Activated naive CD4-positive, alpha-beta T cell treated with anti-CD3 and anti-CD28 coated beads, Interleukin-2, amount 50 U/mL, for 72 hours (primary cell): ENCODE measurements around the gene AMZ2. TPM values are rescaled to one million over a fixed set of nuclear protein-coding genes. Genes with fewer than 3 reads are reported as not detected.
"Not testable (repeated sequence)": the region's sequence is repeated elsewhere in the genome, so short reads cannot be mapped to it uniquely, and the experiment has no call there.

ENCODE experiments used
- ATAC-seq, 2 donors: fragments of 150-1000 bp; cut with Tn5 transposase; 2 replicates each; pipeline ENCODE4 v1.10.0; 2021; ENCODE audit warnings: mild to moderate bottlenecking in 2 of 2, moderate library complexity in 2 of 2
- DNase-seq, 2 donors: peaks; one replicate each; pipeline ENCODE4 v3.0.0; 2021 to 2022; ENCODE audit warnings: low spot score in 2 of 2
- H3K27ac Mint-ChIP-seq, 2 donors: one replicate each; pipeline ENCODE4 v1.8.0; 2022; ENCODE audit warnings: mild to moderate bottlenecking in 2 of 2, mixed read lengths in 2 of 2
- H3K36me3 Mint-ChIP-seq, 2 donors: one replicate each; pipeline ENCODE4 v1.8.0; 2022; ENCODE audit warnings: mixed read lengths in 2 of 2
- H3K9me3 Mint-ChIP-seq, 2 donors: one replicate each; pipeline ENCODE4 v1.8.0; 2022; ENCODE audit warnings: mixed read lengths in 2 of 2
- total RNA-seq, 2 donors: library from RNA; stranded (reverse); gene quantifications; one replicate each; pipeline ENCODE4 v1.2.3, GENCODE V29; 2022

The AMZ2 gene, protein sequence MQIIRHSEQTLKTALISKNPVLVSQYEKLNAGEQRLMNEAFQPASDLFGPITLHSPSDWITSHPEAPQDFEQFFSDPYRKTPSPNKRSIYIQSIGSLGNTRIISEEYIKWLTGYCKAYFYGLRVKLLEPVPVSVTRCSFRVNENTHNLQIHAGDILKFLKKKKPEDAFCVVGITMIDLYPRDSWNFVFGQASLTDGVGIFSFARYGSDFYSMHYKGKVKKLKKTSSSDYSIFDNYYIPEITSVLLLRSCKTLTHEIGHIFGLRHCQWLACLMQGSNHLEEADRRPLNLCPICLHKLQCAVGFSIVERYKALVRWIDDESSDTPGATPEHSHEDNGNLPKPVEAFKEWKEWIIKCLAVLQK
- total RNA-seq, result 100 to 1,000 TPM; 106 to 113 TPM

- peaks cover 7 to 12% of the 10 kb centered on the region in 2 donors for H3K36me3 Mint-ChIP-seq
- no peaks in the 10 kb centered on the region for H3K9me3 Mint-ChIP-seq
- peak within 1 kb of the TSS; percentile 97 to 99 for H3K27ac Mint-ChIP-seq
- peak; percentile 80 to 91 for ATAC-seq
- DNase-seq, result peak; percentile 99 to 100
Measured at GRCh38 chr17:68247445-68248198, at the start of gene AMZ2. Gene AMZ2 (plus strand): TSS chr17:68248043. CDS start chr17:68250188, 2,145 bp downstream.

- no peak overlapping the region for H3K27ac Mint-ChIP-seq
- DNase-seq (peak in 1 of 2 donors; percentile 56), ATAC-seq (peak; percentile 30 to 63)
- peaks cover 0 to 10% of the 10 kb centered on the region in 2 donors for H3K36me3 Mint-ChIP-seq
- no peaks in the 10 kb centered on the region for H3K9me3 Mint-ChIP-seq
Measured at GRCh38 chr17:68198931-68199836, 48.7 kb upstream of the AMZ2 start.

- no peaks in the 10 kb centered on the region for H3K9me3 Mint-ChIP-seq
- H3K36me3 Mint-ChIP-seq, result peaks cover 0 to 9% of the 10 kb centered on the region in 2 donors
- ATAC-seq, result no peak
- no peak overlapping the region for H3K27ac Mint-ChIP-seq
- peak in 1 of 2 donors; percentile 16 for DNase-seq
Measured at GRCh38 chr17:68199837-68200688, 47.8 kb upstream of the AMZ2 start.

- no peak overlapping the region for H3K27ac Mint-ChIP-seq
- ATAC-seq, result peak; percentile 49 to 52
- peak; percentile 76 to 84 for DNase-seq
Measured at GRCh38 chr17:68200689-68201417, 47.0 kb upstream of the AMZ2 start.

GRCh38 chr17:68201418-68201771 is 46.4 kb upstream of the AMZ2 start:
- H3K27ac Mint-ChIP-seq, H3K36me3 Mint-ChIP-seq, ATAC-seq, H3K9me3 Mint-ChIP-seq, DNase-seq: not testable (repeated sequence)

More at GRCh38 chr17:68200689-68201417, 47.0 kb upstream of the AMZ2 start:
- Mint-ChIP-seq H3K36me3 (peaks cover 0 to 5% of the 10 kb centered on the region in 2 donors), H3K9me3 (no peaks in the 10 kb centered on the region)

DNA sequence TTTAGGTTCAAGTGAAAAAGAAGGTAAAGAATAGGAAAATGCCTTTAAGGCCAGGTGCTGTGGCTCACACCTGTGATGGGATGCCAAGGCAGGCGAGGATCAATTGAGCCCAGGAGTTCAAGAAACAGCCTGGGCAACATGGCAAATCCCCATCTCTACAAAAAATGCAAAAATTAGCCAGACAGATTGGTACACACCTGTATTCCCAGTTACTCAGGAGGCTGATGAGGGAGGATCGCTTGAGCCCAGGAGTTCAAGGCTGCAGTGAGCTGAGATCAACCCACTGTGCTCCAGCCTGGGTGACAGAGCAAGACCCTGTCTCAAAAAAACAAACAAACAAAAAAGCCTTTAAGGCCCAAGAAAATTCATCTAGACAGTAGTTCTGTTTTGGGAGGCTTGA is 45.5 kb upstream of the AMZ2 start:
- not testable (repeated sequence) for DNase-seq

GRCh38 chr17:68204736-68205135 is 43.1 kb upstream of the AMZ2 start:
- Mint-ChIP-seq H3K36me3 (peaks cover 13 to 15% of the 10 kb centered on the region in 2 donors), H3K9me3 (no peaks in the 10 kb centered on the region), H3K27ac (peak overlapping the region in 1 of 2 donors; percentile 51)
- DNase-seq (peak in 1 of 2 donors; percentile 21), ATAC-seq (peak in 1 of 2 donors; percentile 13)

More for the DNA sequence above, 45.5 kb upstream of the AMZ2 start:
- H3K9me3 Mint-ChIP-seq, ATAC-seq, H3K27ac Mint-ChIP-seq: not testable (repeated sequence)
- H3K36me3 Mint-ChIP-seq, result peaks cover 7 to 14% of the 10 kb centered on the region in 2 donors

- Mint-ChIP-seq H3K9me3 (no peaks in the 10 kb centered on the region), H3K36me3 (peaks cover 9 to 15% of the 10 kb centered on the region in 2 donors), H3K27ac (peak overlapping the region; percentile 51 to 72)
- ATAC-seq (peak; percentile 88 to 90), DNase-seq (peak; percentile 93 to 96)
Measured at GRCh38 chr17:68205251-68205807, 42.5 kb upstream of the AMZ2 start.

DNA sequence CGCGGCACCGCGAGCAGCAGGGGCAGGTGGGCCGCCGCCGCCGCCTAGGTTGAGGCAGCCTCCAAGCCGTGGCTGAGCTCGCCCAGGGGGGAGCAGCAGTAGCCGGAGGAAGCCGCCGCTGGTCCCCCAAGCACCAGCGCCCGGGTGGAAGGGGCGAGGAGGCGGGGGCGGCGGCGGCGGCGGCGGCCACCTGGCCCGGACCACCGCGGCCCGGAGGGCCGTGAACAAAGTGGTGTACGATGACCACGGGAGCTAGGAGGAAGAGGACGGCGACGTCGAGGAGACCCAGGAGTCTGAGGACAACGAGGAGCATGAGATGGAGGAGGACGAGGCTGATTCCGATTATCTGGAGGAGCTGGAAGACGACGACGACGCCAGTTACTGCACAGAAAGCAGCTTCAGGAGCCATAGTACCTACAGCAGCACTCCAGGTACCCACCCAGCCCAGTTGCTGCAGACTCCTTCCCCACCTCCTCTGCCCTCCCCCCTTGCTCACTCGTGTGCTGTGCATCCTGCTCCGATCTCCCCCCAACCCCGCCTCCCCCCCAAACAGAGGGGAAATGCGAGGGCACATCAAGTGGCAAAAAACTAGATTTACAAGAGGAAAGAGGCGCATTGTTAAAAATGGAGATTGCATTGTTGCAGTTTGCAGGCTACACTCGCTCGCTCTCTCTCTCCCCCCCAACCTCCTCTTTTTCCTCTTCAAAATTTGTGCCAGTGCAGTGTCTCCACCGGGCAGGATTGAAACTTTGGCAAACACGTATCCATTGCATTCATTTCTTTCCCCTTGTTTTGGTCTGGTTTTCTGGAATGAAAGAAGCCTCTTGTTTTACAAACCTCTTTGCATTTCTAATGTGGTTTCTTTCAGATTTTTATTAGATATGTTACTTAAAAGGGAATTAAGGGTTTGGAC is 41.8 kb upstream of the AMZ2 start:
- peak; percentile 28 to 41 for ATAC-seq
- Mint-ChIP-seq H3K9me3 (no peaks in the 10 kb centered on the region), H3K27ac (peak overlapping the region; percentile 72 to 82), H3K36me3 (peaks cover 9 to 15% of the 10 kb centered on the region in 2 donors)
- no peak for DNase-seq

DNA sequence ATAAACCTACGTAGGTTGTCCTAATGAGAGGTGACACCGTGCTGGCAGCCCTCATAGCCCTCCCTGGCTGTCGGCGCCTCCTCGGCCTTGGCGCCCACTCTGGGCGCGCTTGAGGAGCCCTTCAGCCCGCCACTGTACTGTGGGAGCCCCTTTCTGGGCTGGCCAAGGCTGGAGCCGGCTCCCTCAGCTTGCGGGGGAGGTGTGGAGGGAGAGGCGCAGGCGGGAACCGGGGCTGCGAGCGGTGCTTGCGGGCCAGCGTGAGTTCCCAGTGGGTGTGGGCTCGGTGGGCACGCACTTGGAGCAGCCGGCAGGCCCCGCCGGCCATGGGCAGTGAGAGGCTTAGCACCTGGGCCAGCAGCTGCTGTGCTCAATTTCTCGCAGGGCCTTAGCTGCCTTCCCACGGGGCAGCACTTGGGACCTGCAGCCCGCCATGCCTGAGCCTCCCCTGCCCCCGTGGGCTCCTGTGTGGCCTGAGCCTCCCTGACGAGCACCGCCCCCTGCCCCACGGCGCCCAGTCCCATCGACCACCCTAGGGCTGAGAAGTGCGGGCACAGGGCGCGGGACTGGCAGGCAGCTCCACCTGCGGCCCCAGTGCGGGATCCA is 40.1 kb upstream of the AMZ2 start:
- Mint-ChIP-seq H3K27ac (no peak overlapping the region), H3K36me3 (peaks cover 9 to 18% of the 10 kb centered on the region in 2 donors), H3K9me3 (no peaks in the 10 kb centered on the region)
- no peak for ATAC-seq
- DNase-seq, result no peak

GRCh38 chr17:68208651-68209050 is 39.2 kb upstream of the AMZ2 start:
- not testable (repeated sequence) for ATAC-seq, H3K27ac Mint-ChIP-seq, DNase-seq, H3K9me3 Mint-ChIP-seq
- H3K36me3 Mint-ChIP-seq, result peaks cover 9 to 25% of the 10 kb centered on the region in 2 donors

DNA sequence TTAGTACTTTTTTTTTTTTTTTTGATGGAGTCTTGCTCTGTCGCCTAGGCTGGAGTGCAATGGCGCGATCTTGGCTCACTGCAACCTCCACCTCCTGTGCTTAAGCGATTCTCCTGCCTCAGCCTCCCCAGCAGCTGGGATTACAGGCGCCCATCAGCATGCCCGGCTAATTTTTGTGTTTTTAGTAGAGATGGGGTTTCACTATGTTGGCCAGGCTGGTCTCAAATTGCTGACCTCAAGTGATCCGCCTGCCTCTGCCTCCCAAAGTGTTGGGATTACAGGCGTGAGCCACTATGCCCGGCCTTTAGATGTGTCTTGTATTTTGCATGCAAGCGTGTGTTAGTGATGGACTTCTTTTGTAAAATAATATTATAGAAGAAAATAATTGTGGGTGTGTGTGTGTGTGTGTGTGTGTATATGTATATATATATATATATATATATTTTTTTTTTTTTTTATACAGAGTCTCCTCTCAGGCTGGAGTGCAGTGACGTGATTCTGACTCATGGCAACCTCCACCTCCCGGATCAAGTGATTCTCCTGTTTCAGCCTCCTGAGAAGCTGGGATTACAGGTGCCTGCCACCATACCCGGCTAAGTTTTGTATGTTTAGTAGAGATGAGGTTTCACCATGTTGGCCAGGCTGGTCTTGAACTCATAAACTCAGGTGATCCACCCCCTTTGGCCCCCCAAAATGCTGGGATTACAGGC is 38.5 kb upstream of the AMZ2 start:
- peaks cover 9 to 25% of the 10 kb centered on the region in 2 donors for H3K36me3 Mint-ChIP-seq
- not testable (repeated sequence) for DNase-seq, H3K27ac Mint-ChIP-seq, H3K9me3 Mint-ChIP-seq, ATAC-seq
